HCT116 (cell line): ENCODE measurements around the gene ARSK. TPM values are rescaled to one million over a fixed set of nuclear protein-coding genes. Genes with fewer than 3 reads are reported as not detected.

ENCODE experiments used
- ATAC-seq: fragments of 200-7000 bp; cut with Tn5 transposase; 2 replicates; pipeline ENCODE4 v1.9.1; 2020; ENCODE audit warnings: mild to moderate bottlenecking, moderate library complexity
- BruUV-seq: library from RNA; stranded (reverse); fragments of 400-500 nt; replicated peaks from 2 replicates; lab custom pipeline; 2021; lab: Mats Ljungman, UMichigan
- CTCF ChIA-PET: fragments of 300-600 bp; sonication (Branson Sonifier 250); formaldehyde crosslinking; loops from one replicate; lab custom pipeline; 2021; ENCODE audit warnings: antibody characterized with exemption; lab: Charles Lee
- POLR2A ChIA-PET: fragments of 300-600, 350-600 bp; sonication (Branson Sonifier 250); formaldehyde crosslinking; loops from one replicate; lab custom pipeline; 2021; ENCODE audit warnings: antibody characterized with exemption; lab: Charles Lee
- RAD21 ChIA-PET, 2 experiments: fragments of 300-600 bp; sonication (Branson Sonifier 250); formaldehyde crosslinking; loops; one replicate each; lab custom pipeline; 2023; ENCODE audit warnings: low total read pairs in 2 of 2; ENCODE audit not compliant: uncharacterized antibody in 2 of 2, unreplicated experiment in 2 of 2, low non-redundant PET in 1 of 2; lab: Charles Lee
- DNase-seq: peaks from one replicate; pipeline ENCODE4 v3.0.0-alpha.2; 2010; ENCODE audit warnings: low read depth, low spot score
- H2AFZ ChIP-seq: fragments of 200-600 bp; shearing (Covaris generic), sonication (generic); 2 replicates; pipeline ENCODE4 v1.6.1; 2017; ENCODE audit warnings: low read depth, mixed run types, mixed read lengths, antibody characterized with exemption, low read length; ENCODE audit not compliant: poor library complexity, severe bottlenecking
- H3K27ac ChIP-seq: 2 replicates; pipeline ENCODE4 v1.5.1; 2012; ENCODE audit warnings: low read depth, low read length
- H3K27me3 ChIP-seq: fragments of 200-600 bp; sonication (generic); 2 replicates; pipeline ENCODE4 v1.6.1; 2016; ENCODE audit warnings: mixed run types, low read length, mixed read lengths; ENCODE audit not compliant: insufficient read depth
- H3K36me3 ChIP-seq, 2 experiments: fragments of 200-500 bp in 1 of 2; fragments of 200-600 bp in 1 of 2; sonication (Bioruptor generic) in 1 of 2; sonication (generic) in 1 of 2; 2 replicates each; pipeline versions ENCODE4 v1.5.1 to v1.6.1; 2014 to 2016; ENCODE audit warnings: low read length in 2 of 2, inconsistent platforms in 1 of 2, mixed read lengths in 1 of 2, mixed run types in 1 of 2; ENCODE audit not compliant: insufficient read depth in 2 of 2, control insufficient read depth in 1 of 2
- H3K4me1 ChIP-seq, 2 experiments: fragments of 200-600 bp in 1 of 2; sonication (generic) in 1 of 2; 2 replicates each; pipeline versions ENCODE4 v1.5.1 to v1.6.1; 2012 to 2017; ENCODE audit warnings: low read length in 2 of 2, inconsistent platforms in 1 of 2, mild to moderate bottlenecking in 1 of 2, mixed read lengths in 1 of 2, mixed run types in 1 of 2, moderate library complexity in 1 of 2; ENCODE audit not compliant: insufficient read depth in 2 of 2, control insufficient read depth in 1 of 2
- H3K4me2 ChIP-seq: fragments of 200-600 bp; sonication (generic); 2 replicates; pipeline ENCODE4 v1.6.1; 2017; ENCODE audit warnings: mixed run types, low read length, mixed read lengths
- H3K4me3 ChIP-seq, 2 experiments: fragments of 200-600 bp in 1 of 2; sonication (generic) in 1 of 2; replicated peaks in 1 of 2; 2 replicates each; pipeline ENCODE4 v1.5.1; 2011 to 2016; ENCODE audit warnings: low read length in 2 of 2, control low read depth in 1 of 2, low read depth in 1 of 2, mild to moderate bottlenecking in 1 of 2, mixed read lengths in 1 of 2, mixed run types in 1 of 2
- H3K79me2 ChIP-seq: fragments of 200-600 bp; sonication (generic); 2 replicates; pipeline ENCODE4 v1.6.1; 2017; ENCODE audit warnings: mild to moderate bottlenecking, mixed run types, low read length, moderate library complexity, mixed read lengths; ENCODE audit not compliant: insufficient read depth
- H3K9ac ChIP-seq: fragments of 200-600 bp; sonication (generic); 2 replicates; pipeline ENCODE4 v1.6.1; 2016; ENCODE audit warnings: low read length, mixed read lengths
- H3K9me2 ChIP-seq: fragments of 200-600 bp; sonication (generic), shearing (Covaris generic); 2 replicates; pipeline ENCODE4 v1.6.1; 2017; ENCODE audit warnings: mixed run types, mild to moderate bottlenecking, moderate library complexity; ENCODE audit not compliant: insufficient read depth
- H3K9me3 ChIP-seq, 2 experiments: fragments of 200-500 bp in 1 of 2; fragments of 200-600 bp in 1 of 2; sonication (Bioruptor generic) in 1 of 2; sonication (generic) in 1 of 2; 2 replicates each; pipeline ENCODE4 v1.6.1; 2014 to 2017; ENCODE audit warnings: low read length in 2 of 2, mixed read lengths in 2 of 2, inconsistent platforms in 1 of 2, low read depth in 1 of 2, mild to moderate bottlenecking in 1 of 2, mixed run types in 1 of 2, moderate library complexity in 1 of 2; ENCODE audit not compliant: control insufficient read depth in 1 of 2, insufficient read depth in 1 of 2
- H4K20me1 ChIP-seq: fragments of 200-600 bp; sonication (generic), shearing (Covaris generic); 2 replicates; pipeline ENCODE4 v1.6.1; 2017; ENCODE audit warnings: mixed run types, mild to moderate bottlenecking, moderate library complexity; ENCODE audit not compliant: insufficient read depth
- CBX3 ChIP-seq: IDR thresholded peaks from 2 replicates; pipeline ENCODE4 v1.6.1; 2012; ENCODE audit warnings: low read depth
- CEBPB ChIP-seq: IDR thresholded peaks from 2 replicates; pipeline ENCODE4 v1.6.1; 2012; ENCODE audit warnings: low read depth
- CTCF ChIP-seq, 3 experiments: fragments of 200-600 bp in 1 of 3; sonication (generic) in 1 of 3; IDR thresholded peaks in 2 of 3; conservative IDR thresholded peaks in 1 of 3; 2 replicates each; pipeline ENCODE4 v1.5.1; 2012 to 2017; ENCODE audit warnings: low read depth in 2 of 3, low read length in 2 of 3, antibody characterized with exemption in 1 of 3, borderline replicate concordance in 1 of 3, control low read depth in 1 of 3, mild to moderate bottlenecking in 1 of 3, mixed read lengths in 1 of 3, mixed run types in 1 of 3, moderate library complexity in 1 of 3; ENCODE audit not compliant: insufficient read depth in 1 of 3
- EGR1 ChIP-seq: IDR thresholded peaks from 2 replicates; pipeline ENCODE4 v1.6.1; 2012; ENCODE audit warnings: low read depth
- ELF1 ChIP-seq: IDR thresholded peaks from 2 replicates; pipeline ENCODE4 v1.6.1; 2012; ENCODE audit warnings: low read depth, borderline replicate concordance
- EZH2 ChIP-seq: fragments of 200-600 bp; sonication (generic); IDR thresholded peaks from 2 replicates; pipeline ENCODE4 v1.6.1; 2017; ENCODE audit warnings: antibody characterized with exemption, mixed run types
- EZH2phosphoT487 ChIP-seq: fragments of 200-600 bp; IDR thresholded peaks from 2 replicates; pipeline ENCODE4 v1.6.1; 2018; ENCODE audit warnings: antibody characterized with exemption, borderline replicate concordance
- MAX ChIP-seq: IDR thresholded peaks from 2 replicates; pipeline ENCODE4 v1.6.1; 2012
- POLR2A ChIP-seq: IDR thresholded peaks from 2 replicates; pipeline ENCODE4 v1.7.0; 2011; ENCODE audit warnings: borderline replicate concordance; ENCODE audit not compliant: insufficient read depth, insufficient read length; ENCODE audit errors: extremely low read depth
- POLR2AphosphoS5 ChIP-seq: IDR thresholded peaks from 2 replicates; pipeline ENCODE4 v1.6.1; 2011; ENCODE audit warnings: mild to moderate bottlenecking, low read depth, low read length, moderate library complexity
- RAD21 ChIP-seq: IDR thresholded peaks from 2 replicates; pipeline ENCODE4 v1.6.1; 2012; ENCODE audit warnings: low read depth, mild to moderate bottlenecking
- REST ChIP-seq: IDR thresholded peaks from 2 replicates; pipeline ENCODE4 v1.6.1; 2012; ENCODE audit warnings: low read depth
- SIN3A ChIP-seq: IDR thresholded peaks from 2 replicates; pipeline ENCODE4 v1.6.1; 2012; ENCODE audit warnings: low read depth
- SP1 ChIP-seq: IDR thresholded peaks from 2 replicates; pipeline ENCODE4 v1.6.1; 2012; ENCODE audit warnings: low read depth
- TCF7L2 ChIP-seq: IDR thresholded peaks from 2 replicates; pipeline ENCODE4 v1.7.0; 2011; ENCODE audit warnings: borderline replicate concordance, inconsistent platforms; ENCODE audit not compliant: insufficient read depth, insufficient read length; ENCODE audit errors: extremely low read depth
- YY1 ChIP-seq: IDR thresholded peaks from 2 replicates; pipeline ENCODE4 v1.6.1; 2011; ENCODE audit warnings: low read length, low read depth, moderate library complexity, mild to moderate bottlenecking; ENCODE audit not compliant: insufficient replicate concordance; ENCODE audit errors: extremely low read depth
- ZBTB33 ChIP-seq: IDR thresholded peaks from 2 replicates; pipeline ENCODE4 v1.6.1; 2011; ENCODE audit warnings: mild to moderate bottlenecking, low read length, moderate library complexity; ENCODE audit not compliant: insufficient replicate concordance; ENCODE audit errors: extremely low read depth
- ZFX ChIP-seq: fragments of 450-650 bp; IDR thresholded peaks from 2 replicates; pipeline ENCODE4 v1.6.1; 2017
- ZNF274 ChIP-seq: fragments of 200-500 bp; sonication (Bioruptor generic); IDR thresholded peaks from 2 replicates; pipeline ENCODE4 v1.6.1; 2014; ENCODE audit warnings: mild to moderate bottlenecking, low read depth, low read length, inconsistent platforms
- intact Hi-C: fragments of 100-400 bp; cut with micrococcal nuclease; formaldehyde crosslinking; loops from 2 replicates; pipeline ENCODE4 v1.10.0; 2022
- total RNA-seq: library from RNA; stranded (reverse); gene quantifications from one replicate; pipeline ENCODE4 v1.2.1, GENCODE V29; 2021; ENCODE audit not compliant: unreplicated experiment

ARSK gene
- total RNA-seq, 1 experiment from 2014 or later = 4.6 TPM

- no peak overlapping the region for H3K4me2 ChIP-seq
- TF ChIP-seq ZNF274 (no peak), ZBTB33 (no peak), MAX (no peak), EZH2phosphoT487 (no peak), CEBPB (no peak), CTCF (IDR thresholded peaks at IDR 0.05 in 2 of 3, conservative IDR thresholded peaks at IDR 0.05 in 1 of 3; ENCODE audit: borderline replicate concordance in 1 of 3, insufficient read depth in 1 of 3, low read depth in 2 of 3, low read length in 2 of 3) (no peak), CBX3 (no peak), ELF1 (no peak), YY1 (no peak), TCF7L2 (no peak), SIN3A (no peak), ZFX (no peak), REST (no peak), POLR2AphosphoS5 (no peak), RAD21 (no peak), POLR2A (no peak), SP1 (no peak), EZH2 (no peak), EGR1 (no peak)
- TF ChIP-seq, all 23 proteins: peak for 0
- Histone ChIP-seq H2AFZ (no peak overlapping the region), H3K27ac (no peak overlapping the region), H3K4me1 (no peaks in the 10 kb centered on the region), H4K20me1 (no peaks in the 10 kb centered on the region), H3K9me2 (no peaks in the 10 kb centered on the region), H3K9ac (no peak overlapping the region), H3K79me2 (no peaks in the 10 kb centered on the region), H3K9me3 (no peaks in the 10 kb centered on the region), H3K27me3 (no peaks in the 10 kb centered on the region), H3K4me3 (no peak overlapping the region), H3K36me3 (no peaks in the 10 kb centered on the region)
- intact Hi-C loops = no loop called here
- RAD21 ChIA-PET = no interaction called here
- CTCF ChIA-PET = no interaction called here
- POLR2A ChIA-PET = no interaction called here
- no peak for ATAC-seq
- no peak for DNase-seq
- BruUV-seq = no TSS peak
Observed at GRCh38 chr5:95605786-95606185, 50.9 kb downstream of the ARSK start.
